DND-41 (cell line): Measurements from ENCODE around the gene TTLL11.

ENCODE experiments used
- ATAC-seq: fragments of 200-7000 bp; cut with Tn5 transposase; 3 replicates; pipeline ENCODE4 v1.9.1; 2021; ENCODE audit warnings: low read depth; ENCODE audit not compliant: insufficient read depth
- DNase-seq: peaks from one replicate; pipeline ENCODE4 v3.0.0-alpha.2; 2020
- H2AFZ ChIP-seq: 2 replicates; pipeline ENCODE4 v1.6.0; 2012; ENCODE audit warnings: low read depth, low read length
- H3K27ac ChIP-seq: 2 replicates; pipeline ENCODE4 v1.5.1; 2012; ENCODE audit warnings: low read length, inconsistent platforms
- H3K27me3 ChIP-seq: fragments of 200-600 bp; sonication (generic); 2 replicates; pipeline ENCODE4 v1.6.0; 2012; ENCODE audit warnings: low read length, mild to moderate bottlenecking, inconsistent platforms; ENCODE audit not compliant: insufficient read depth, poor library complexity
- H3K36me3 ChIP-seq: 2 replicates; pipeline ENCODE4 v1.5.1; 2012; ENCODE audit warnings: low read length, inconsistent platforms; ENCODE audit not compliant: insufficient read depth
- H3K4me1 ChIP-seq: 2 replicates; pipeline ENCODE4 v1.5.1; 2012; ENCODE audit warnings: mild to moderate bottlenecking, low read length; ENCODE audit not compliant: insufficient read depth
- H3K4me2 ChIP-seq: 2 replicates; pipeline ENCODE4 v1.6.0; 2012; ENCODE audit warnings: mild to moderate bottlenecking, moderate library complexity, low read length, inconsistent platforms; ENCODE audit not compliant: insufficient read depth
- H3K4me3 ChIP-seq, 2 experiments: fragments of 200-600 bp in 1 of 2; shearing (Covaris generic) in 1 of 2; 2 replicates each; pipeline ENCODE4 v1.5.1; 2012 to 2016; ENCODE audit warnings: inconsistent platforms in 2 of 2, low read length in 2 of 2, mild to moderate bottlenecking in 2 of 2, low read depth in 1 of 2, moderate library complexity in 1 of 2
- H3K79me2 ChIP-seq: 2 replicates; pipeline ENCODE4 v1.6.0; 2012; ENCODE audit warnings: low read length, inconsistent platforms; ENCODE audit not compliant: insufficient read depth
- H3K9ac ChIP-seq: 2 replicates; pipeline ENCODE4 v1.6.0; 2012; ENCODE audit warnings: low read depth, mild to moderate bottlenecking, inconsistent platforms, low read length, moderate library complexity
- H3K9me3 ChIP-seq: 2 replicates; pipeline ENCODE4 v1.5.1; 2012; ENCODE audit warnings: low read length, moderate library complexity, mild to moderate bottlenecking, inconsistent platforms; ENCODE audit not compliant: insufficient read depth, severe bottlenecking
- H4K20me1 ChIP-seq: 2 replicates; pipeline ENCODE4 v1.6.0; 2012; ENCODE audit warnings: low read length; ENCODE audit not compliant: insufficient read depth
- CTCF ChIP-seq: IDR thresholded peaks from 2 replicates; pipeline ENCODE4 v1.5.1; 2012; ENCODE audit warnings: borderline replicate concordance, low read length, moderate library complexity, mild to moderate bottlenecking; ENCODE audit not compliant: poor library complexity, severe bottlenecking; ENCODE audit errors: extremely low read depth
- EZH2 ChIP-seq: IDR thresholded peaks from 3 replicates; pipeline ENCODE4 v1.6.1; 2012; ENCODE audit warnings: borderline replicate concordance, low read depth, mild to moderate bottlenecking, moderate library complexity, low read length, inconsistent platforms; ENCODE audit not compliant: severe bottlenecking

The TTLL11 gene

GRCh38 chr9:121781701-121782464 lies 311.2 kb downstream of the TTLL11 start:
- Histone ChIP-seq H2AFZ (no peak overlapping the region), H3K4me2 (no peak overlapping the region), H3K9me3 (no peaks in the 10 kb centered on the region), H3K27me3 (peaks cover 7% of the 10 kb centered on the region), H3K27ac (no peak overlapping the region), H3K79me2 (no peaks in the 10 kb centered on the region), H3K4me3 (no peak overlapping the region), H3K36me3 (no peaks in the 10 kb centered on the region), H3K4me1 (peaks cover 7% of the 10 kb centered on the region; the same call in 1 of the 2 replicates), H4K20me1 (no peaks in the 10 kb centered on the region; the same call in 1 of the 2 replicates), H3K9ac (no peak overlapping the region)
- TF ChIP-seq EZH2 (no peak), CTCF (no peak)
- no peak for DNase-seq
- no peak for ATAC-seq

DNA sequence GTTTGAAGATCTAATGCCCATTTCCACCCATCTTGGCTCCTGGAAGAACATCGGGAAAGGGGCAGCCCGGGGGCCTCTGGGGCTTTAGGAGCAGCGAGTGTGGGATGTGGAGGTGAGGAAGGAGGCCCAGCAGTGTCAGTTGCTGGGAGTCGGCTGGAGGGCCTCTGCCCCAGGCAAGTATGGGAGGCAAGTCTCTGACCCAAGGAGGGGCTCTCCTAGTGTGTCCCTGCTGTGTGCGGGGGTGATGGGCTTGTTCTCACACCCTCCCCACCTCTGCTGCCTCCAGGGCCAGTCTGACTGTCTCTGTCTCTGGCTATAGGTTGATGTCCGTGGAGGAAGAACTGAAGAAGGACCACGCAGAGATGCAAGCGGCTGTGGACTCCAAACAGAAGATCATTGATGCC lies 312.0 kb downstream of the TTLL11 start:
- Histone ChIP-seq H3K9me3 (no peaks in the 10 kb centered on the region), H3K27ac (no peak overlapping the region), H3K4me2 (no peak overlapping the region), H3K27me3 (peaks cover 6% of the 10 kb centered on the region), H3K79me2 (no peaks in the 10 kb centered on the region), H3K4me3 (no peak overlapping the region), H3K36me3 (no peaks in the 10 kb centered on the region), H2AFZ (no peak overlapping the region), H4K20me1 (no peaks in the 10 kb centered on the region; the same call in 1 of the 2 replicates), H3K9ac (no peak overlapping the region), H3K4me1 (peaks cover 7% of the 10 kb centered on the region; the same call in 1 of the 2 replicates)
- TF ChIP-seq CTCF (no peak), EZH2 (no peak)
- ATAC-seq (no peak), DNase-seq (no peak)

- Histone ChIP-seq H3K27ac (no peak overlapping the region), H4K20me1 (no peaks in the 10 kb centered on the region; the same call in 1 of the 2 replicates), H3K9ac (no peak overlapping the region), H3K27me3 (peaks cover 3% of the 10 kb centered on the region), H3K9me3 (no peaks in the 10 kb centered on the region), H3K36me3 (no peaks in the 10 kb centered on the region), H3K4me2 (no peak overlapping the region), H2AFZ (no peak overlapping the region), H3K4me1 (peaks cover 7% of the 10 kb centered on the region; the same call in 1 of the 2 replicates), H3K79me2 (no peaks in the 10 kb centered on the region), H3K4me3 (no peak overlapping the region)
- no peak for TF ChIP-seq CTCF
- TF ChIP-seq EZH2, result no peak
- ATAC-seq (no peak), DNase-seq (no peak)
Observed at GRCh38 chr9:121780177-121781040, 312.7 kb downstream of the TTLL11 start.
